HepG2 (cell line): ENCODE results near the gene RHBDD1. TPM values are rescaled to one million over a fixed set of nuclear protein-coding genes. Genes with fewer than 3 reads are reported as not detected.

Source experiments
- BORCS8-MEF2B ChIP-seq: sonication (generic); formaldehyde crosslinking; IDR thresholded peaks from 2 replicates; pipeline ENCODE4 v1.8.0; 2022; ENCODE audit warnings: mild to moderate bottlenecking, missing genetic modification reagents
- CENPT ChIP-seq: sonication (generic); formaldehyde crosslinking; IDR thresholded peaks from 2 replicates; pipeline ENCODE4 v1.8.0; 2022; ENCODE audit warnings: low read depth, mild to moderate bottlenecking, moderate library complexity, missing genetic modification reagents
- NBN ChIP-seq: fragments of 450-650 bp; conservative IDR thresholded peaks from 2 replicates; pipeline ENCODE4 v1.6.1; 2017
- PTBP1 ChIP-seq: fragments of 200-400 bp; formaldehyde crosslinking; IDR thresholded peaks from 2 replicates; pipeline ENCODE4 v1.6.1; 2018; ENCODE audit warnings: low read length, low read depth; ENCODE audit not compliant: poor library complexity, severe bottlenecking
- RARG ChIP-seq: sonication (generic); formaldehyde crosslinking; IDR thresholded peaks from 2 replicates; pipeline ENCODE4 v1.4.0; 2020; ENCODE audit warnings: low read depth, mild to moderate bottlenecking, missing genetic modification reagents
- RFX3 ChIP-seq: IDR thresholded peaks from 2 replicates; pipeline ENCODE4 v1.6.1; 2016; ENCODE audit warnings: missing biosample characterization, missing genetic modification reagents
- SATB2 ChIP-seq: sonication (generic); formaldehyde crosslinking; IDR thresholded peaks from 2 replicates; pipeline ENCODE4 v1.5.0; 2020; ENCODE audit warnings: missing genetic modification reagents
- SMARCC2 ChIP-seq: fragments of 450-650 bp; IDR thresholded peaks from 2 replicates; pipeline ENCODE4 v1.6.1; 2017; ENCODE audit warnings: antibody characterized with exemption, mild to moderate bottlenecking
- SMC3 ChIP-seq: IDR thresholded peaks from 2 replicates; pipeline ENCODE4 v1.6.1; 2011; ENCODE audit warnings: low read length, improper control_type of control experiment
- ZNF552 ChIP-seq: sonication (generic); formaldehyde crosslinking; IDR thresholded peaks from 2 replicates; pipeline ENCODE4 v1.9.0; 2022; ENCODE audit warnings: missing genetic modification reagents, mild to moderate bottlenecking, borderline replicate concordance
- ZNF75D ChIP-seq: sonication (generic); formaldehyde crosslinking; IDR thresholded peaks from 2 replicates; pipeline ENCODE4 v1.8.1; 2023; ENCODE audit warnings: missing genetic modification reagents, mild to moderate bottlenecking, borderline replicate concordance
- polyA plus RNA-seq, 8 experiments: library from polyadenylated mRNA; depleted of rRNA in 3 of 8; stranded (reverse) in 7 of 8; unstranded in 1 of 8; fragments of >200 nt; fragmentation: Illumina TruSeq in 4 of 8; extraction: Trizol in 4 of 8; gene quantifications; 2 replicates each; pipeline versions ENCODE4 v1.2.1 to v1.2.3, GENCODE V29; 2011 to 2016; ENCODE audit warnings: low read depth in 4 of 8, missing spikeins in 1 of 8, mixed read lengths in 1 of 8; ENCODE audit not compliant: insufficient read depth in 1 of 8
- total RNA-seq, 5 experiments: library from RNA; depleted of rRNA; stranded (reverse); fragments of >200 nt; fragmentation: Illumina TruSeq; extraction: Trizol; gene quantifications; 2 replicates each; pipeline ENCODE4 v1.2.3, GENCODE V29; 2016; ENCODE audit warnings: low read depth in 1 of 5
- TF ChIP-seq, protein P1 (sequence below): sonication (generic); formaldehyde crosslinking; IDR thresholded peaks from 2 replicates; pipeline ENCODE4 v1.4.0; 2020; ENCODE audit warnings: mild to moderate bottlenecking, missing genetic modification reagents
- TF ChIP-seq, protein P2 (sequence below): sonication (generic); formaldehyde crosslinking; IDR thresholded peaks from 2 replicates; pipeline ENCODE4 v1.8.0; 2022; ENCODE audit warnings: missing genetic modification reagents, low read depth, mild to moderate bottlenecking, borderline replicate concordance
- TF ChIP-seq, protein P3 (sequence below): sonication (generic); formaldehyde crosslinking; IDR thresholded peaks from 2 replicates; pipeline ENCODE4 v1.4.0; 2020; ENCODE audit warnings: mild to moderate bottlenecking, missing genetic modification reagents
- TF ChIP-seq, protein P4 (sequence below): sonication (generic); formaldehyde crosslinking; IDR thresholded peaks from 2 replicates; pipeline ENCODE4 v1.4.0; 2020; ENCODE audit warnings: mild to moderate bottlenecking, missing genetic modification reagents

The RHBDD1 gene
- total and polyA plus RNA-seq, 2 of the 13 experiments (the other 11 are each of a cell fraction or from before 2014, with no cell fraction given): 8.2 to 9.5 TPM

DNA sequence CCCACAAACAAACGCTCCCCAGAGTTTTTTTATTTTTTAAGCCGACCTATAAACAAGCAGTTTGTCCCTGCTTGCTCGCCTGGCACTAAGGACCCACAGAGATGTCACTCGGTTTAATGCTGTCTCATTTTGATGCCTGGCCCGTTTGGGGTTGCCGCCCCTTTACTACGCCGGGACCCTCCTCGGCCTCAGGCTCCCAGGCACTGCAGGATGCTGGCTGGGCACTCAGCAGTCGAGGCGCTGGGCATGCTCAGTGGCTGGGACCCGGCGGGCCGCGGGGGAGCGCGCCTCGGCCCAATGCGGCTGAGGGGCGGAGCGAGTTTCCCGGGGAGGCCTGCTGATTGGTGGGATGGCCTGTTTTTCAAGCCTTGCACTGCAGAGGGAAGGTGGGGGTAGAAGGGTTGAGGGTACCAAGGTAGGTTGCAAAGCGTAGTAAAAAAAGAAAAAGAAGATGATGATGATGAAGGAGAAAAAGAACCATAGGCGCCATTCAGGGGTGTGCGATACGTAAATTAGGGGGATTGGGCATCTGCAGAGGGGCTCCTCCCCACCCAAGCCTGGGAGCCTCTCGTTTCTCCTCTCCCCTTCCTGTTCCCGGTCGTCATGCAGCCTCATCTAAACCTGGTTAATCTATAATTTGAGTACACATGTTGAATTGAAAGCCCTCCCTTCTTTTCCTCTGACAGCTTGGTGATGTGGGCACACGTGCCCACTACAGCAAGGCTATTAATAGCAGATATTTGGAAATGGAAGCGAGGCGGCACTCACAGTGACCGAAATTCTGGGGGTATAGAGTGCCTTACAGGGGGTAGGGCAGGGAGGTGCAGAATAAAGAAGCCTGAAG is 34.7 kb upstream of the RHBDD1 start (continued):
- TF ChIP-seq, protein P1, sequence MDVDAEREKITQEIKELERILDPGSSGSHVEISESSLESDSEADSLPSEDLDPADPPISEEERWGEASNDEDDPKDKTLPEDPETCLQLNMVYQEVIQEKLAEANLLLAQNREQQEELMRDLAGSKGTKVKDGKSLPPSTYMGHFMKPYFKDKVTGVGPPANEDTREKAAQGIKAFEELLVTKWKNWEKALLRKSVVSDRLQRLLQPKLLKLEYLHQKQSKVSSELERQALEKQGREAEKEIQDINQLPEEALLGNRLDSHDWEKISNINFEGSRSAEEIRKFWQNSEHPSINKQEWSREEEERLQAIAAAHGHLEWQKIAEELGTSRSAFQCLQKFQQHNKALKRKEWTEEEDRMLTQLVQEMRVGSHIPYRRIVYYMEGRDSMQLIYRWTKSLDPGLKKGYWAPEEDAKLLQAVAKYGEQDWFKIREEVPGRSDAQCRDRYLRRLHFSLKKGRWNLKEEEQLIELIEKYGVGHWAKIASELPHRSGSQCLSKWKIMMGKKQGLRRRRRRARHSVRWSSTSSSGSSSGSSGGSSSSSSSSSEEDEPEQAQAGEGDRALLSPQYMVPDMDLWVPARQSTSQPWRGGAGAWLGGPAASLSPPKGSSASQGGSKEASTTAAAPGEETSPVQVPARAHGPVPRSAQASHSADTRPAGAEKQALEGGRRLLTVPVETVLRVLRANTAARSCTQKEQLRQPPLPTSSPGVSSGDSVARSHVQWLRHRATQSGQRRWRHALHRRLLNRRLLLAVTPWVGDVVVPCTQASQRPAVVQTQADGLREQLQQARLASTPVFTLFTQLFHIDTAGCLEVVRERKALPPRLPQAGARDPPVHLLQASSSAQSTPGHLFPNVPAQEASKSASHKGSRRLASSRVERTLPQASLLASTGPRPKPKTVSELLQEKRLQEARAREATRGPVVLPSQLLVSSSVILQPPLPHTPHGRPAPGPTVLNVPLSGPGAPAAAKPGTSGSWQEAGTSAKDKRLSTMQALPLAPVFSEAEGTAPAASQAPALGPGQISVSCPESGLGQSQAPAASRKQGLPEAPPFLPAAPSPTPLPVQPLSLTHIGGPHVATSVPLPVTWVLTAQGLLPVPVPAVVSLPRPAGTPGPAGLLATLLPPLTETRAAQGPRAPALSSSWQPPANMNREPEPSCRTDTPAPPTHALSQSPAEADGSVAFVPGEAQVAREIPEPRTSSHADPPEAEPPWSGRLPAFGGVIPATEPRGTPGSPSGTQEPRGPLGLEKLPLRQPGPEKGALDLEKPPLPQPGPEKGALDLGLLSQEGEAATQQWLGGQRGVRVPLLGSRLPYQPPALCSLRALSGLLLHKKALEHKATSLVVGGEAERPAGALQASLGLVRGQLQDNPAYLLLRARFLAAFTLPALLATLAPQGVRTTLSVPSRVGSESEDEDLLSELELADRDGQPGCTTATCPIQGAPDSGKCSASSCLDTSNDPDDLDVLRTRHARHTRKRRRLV: peak; percentile 70; the same call in 1 of the 2 replicates
- TF ChIP-seq, protein P2, sequence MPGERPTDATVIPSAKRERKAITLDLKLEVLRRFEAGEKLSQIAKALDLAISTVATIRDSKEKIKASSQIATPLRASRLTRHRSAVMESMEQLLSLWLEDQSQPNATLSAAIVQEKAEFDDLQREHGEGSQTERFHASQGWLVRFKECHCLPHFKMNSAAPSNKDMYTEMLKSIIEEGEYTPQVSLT (CRISPR knock-in tag): no peak
- TF ChIP-seq PTBP1 (no peak), BORCS8-MEF2B (CRISPR knock-in tag) (no peak), ZNF75D (CRISPR knock-in tag) (no peak), ZNF552 (CRISPR knock-in tag) (no peak), RFX3 (CRISPR knock-in tag) (no peak), RARG (CRISPR knock-in tag) (no peak), NBN (no peak), SATB2 (CRISPR knock-in tag) (no peak), CENPT (no peak), SMC3 (no peak; the same call in 1 of the 2 replicates), SMARCC2 (no peak)
- TF ChIP-seq, protein P3, sequence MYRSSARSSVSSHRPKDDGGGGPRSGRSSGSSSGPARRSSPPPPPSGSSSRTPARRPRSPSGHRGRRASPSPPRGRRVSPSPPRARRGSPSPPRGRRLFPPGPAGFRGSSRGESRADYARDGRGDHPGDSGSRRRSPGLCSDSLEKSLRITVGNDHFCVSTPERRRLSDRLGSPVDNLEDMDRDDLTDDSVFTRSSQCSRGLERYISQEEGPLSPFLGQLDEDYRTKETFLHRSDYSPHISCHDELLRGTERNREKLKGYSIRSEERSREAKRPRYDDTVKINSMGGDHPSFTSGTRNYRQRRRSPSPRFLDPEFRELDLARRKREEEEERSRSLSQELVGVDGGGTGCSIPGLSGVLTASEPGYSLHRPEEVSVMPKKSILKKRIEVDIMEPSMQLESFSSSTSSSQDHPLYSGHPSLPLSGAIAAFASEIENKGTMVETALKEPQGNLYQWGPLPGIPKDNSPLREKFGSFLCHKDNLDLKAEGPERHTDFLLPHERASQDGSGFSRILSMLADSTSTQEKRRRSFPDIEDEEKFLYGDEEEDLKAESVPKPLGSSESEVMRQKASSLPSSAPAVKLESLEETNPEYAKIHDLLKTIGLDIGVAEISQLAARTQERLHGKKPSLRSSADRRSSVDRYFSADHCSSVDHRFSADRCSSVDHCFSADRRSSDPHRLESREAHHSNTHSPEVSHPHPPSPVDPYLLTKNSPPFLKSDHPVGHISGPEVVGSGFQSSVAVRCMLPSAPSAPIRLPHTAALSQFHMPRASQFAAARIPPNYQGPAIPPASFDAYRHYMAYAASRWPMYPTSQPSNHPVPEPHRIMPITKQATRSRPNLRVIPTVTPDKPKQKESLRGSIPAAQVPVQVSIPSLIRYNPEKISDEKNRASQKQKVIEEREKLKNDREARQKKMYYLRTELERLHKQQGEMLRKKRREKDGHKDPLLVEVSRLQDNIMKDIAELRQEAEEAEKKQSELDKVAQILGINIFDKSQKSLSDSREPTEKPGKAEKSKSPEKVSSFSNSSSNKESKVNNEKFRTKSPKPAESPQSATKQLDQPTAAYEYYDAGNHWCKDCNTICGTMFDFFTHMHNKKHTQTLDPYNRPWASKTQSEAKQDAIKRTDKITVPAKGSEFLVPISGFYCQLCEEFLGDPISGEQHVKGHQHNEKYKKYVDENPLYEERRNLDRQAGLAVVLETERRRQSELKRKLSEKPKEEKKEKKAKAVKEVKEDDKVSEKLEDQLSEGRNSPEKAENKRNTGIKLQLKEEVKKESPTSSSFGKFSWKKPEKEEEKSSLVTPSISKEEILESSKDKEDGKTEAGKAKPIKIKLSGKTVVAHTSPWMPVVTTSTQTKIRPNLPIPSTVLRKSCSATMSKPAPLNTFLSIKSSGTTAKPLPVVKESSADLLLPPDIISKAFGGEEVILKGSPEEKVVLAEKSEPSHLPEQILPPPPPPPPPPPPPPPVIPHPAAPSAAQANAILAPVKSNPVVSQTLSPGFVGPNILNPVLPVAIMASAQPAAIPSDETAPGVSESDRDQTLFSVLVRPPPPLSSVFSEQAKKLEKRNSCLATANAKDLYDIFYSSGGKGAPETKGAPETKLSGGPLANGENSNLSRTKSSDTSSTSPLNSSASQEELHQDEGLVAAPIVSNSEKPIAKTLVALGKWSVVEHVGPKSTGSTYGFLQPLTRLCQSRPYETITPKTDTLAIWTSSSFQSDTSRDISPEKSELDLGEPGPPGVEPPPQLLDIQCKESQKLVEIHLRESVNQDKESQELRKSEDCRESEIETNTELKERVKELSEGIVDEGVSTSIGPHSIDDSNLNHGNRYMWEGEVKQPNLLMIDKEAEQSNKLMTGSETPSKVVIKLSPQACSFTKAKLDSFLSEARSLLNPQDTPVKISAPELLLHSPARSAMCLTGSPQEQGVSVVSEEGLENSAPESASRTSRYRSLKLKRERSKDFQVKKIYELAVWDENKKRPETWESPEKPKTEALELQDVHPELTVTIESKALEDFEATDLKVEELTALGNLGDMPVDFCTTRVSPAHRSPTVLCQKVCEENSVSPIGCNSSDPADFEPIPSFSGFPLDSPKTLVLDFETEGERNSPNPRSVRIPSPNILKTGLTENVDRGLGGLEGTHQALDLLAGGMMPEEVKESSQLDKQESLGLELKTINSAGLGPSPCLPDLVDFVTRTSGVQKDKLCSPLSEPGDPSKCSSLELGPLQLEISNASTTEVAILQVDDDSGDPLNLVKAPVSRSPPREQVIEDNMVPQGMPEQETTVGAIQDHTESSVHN (CRISPR knock-in tag): no peak
- TF ChIP-seq, protein P4, sequence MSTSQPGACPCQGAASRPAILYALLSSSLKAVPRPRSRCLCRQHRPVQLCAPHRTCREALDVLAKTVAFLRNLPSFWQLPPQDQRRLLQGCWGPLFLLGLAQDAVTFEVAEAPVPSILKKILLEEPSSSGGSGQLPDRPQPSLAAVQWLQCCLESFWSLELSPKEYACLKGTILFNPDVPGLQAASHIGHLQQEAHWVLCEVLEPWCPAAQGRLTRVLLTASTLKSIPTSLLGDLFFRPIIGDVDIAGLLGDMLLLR (CRISPR knock-in tag): peak; percentile 6
